Mesothelial cell of epicardium (in vitro differentiated cells): Measurements from ENCODE around the gene KLF11. TPM values are rescaled to one million over a fixed set of nuclear protein-coding genes. Genes with fewer than 3 reads are reported as not detected.

Source experiments
- DNase-seq, 2 experiments: peaks; one replicate each; pipeline ENCODE4 v3.0.0; 2021; ENCODE audit warnings: low spot score in 2 of 2; ENCODE audit not compliant: unreplicated experiment in 2 of 2
- H3K27ac Mint-ChIP-seq: 2 replicates; pipeline ENCODE4 v1.8.0; 2021; ENCODE audit warnings: mixed read lengths
- H3K27me3 Mint-ChIP-seq: 2 replicates; pipeline ENCODE4 v1.8.0; 2021; ENCODE audit warnings: low read depth, mixed read lengths
- H3K36me3 Mint-ChIP-seq: 2 replicates; pipeline ENCODE4 v1.8.0; 2021; ENCODE audit warnings: mixed read lengths
- H3K4me1 Mint-ChIP-seq: 2 replicates; pipeline ENCODE4 v1.8.0; 2021; ENCODE audit warnings: mixed read lengths
- H3K4me3 Mint-ChIP-seq: 2 replicates; pipeline ENCODE4 v1.8.0; 2021; ENCODE audit warnings: mild to moderate bottlenecking, moderate library complexity, mixed read lengths
- H3K9me3 Mint-ChIP-seq: 2 replicates; pipeline ENCODE4 v1.8.0; 2021; ENCODE audit warnings: mixed read lengths
- total RNA-seq: library from RNA; stranded (reverse); gene quantifications from 3 replicates; pipeline ENCODE4 v1.2.1, GENCODE V29; 2021
- TF ChIP-seq, protein P1 (sequence below): fragments of 200-600 bp; sonication (generic); IDR thresholded peaks from one replicate; pipeline ENCODE4 v1.5.0; 2021; ENCODE audit warnings: antibody characterized with exemption; ENCODE audit not compliant: unreplicated experiment

KLF11 gene
- total RNA-seq, 1 donor from 2014 or later: 15.8 TPM

DNA sequence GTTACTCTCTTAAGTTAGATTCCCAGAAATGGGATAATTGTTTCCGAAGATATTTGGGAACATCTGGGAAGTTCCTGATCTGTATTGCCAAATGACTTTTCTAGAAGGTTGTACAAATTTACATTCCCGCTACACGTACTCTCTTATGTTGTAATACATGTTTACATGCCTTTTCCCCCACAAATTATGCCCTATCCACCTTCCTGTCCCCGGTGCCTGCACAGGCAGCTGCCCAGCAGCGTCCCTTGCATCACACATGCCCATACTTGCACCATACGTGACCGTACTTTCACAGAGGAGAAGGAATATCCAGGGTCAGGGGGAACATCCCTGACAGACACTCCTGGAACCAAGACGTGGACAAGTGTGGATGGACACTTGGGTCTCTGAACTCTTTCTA is 24.2 kb upstream of the KLF11 start:
- Mint-ChIP-seq H3K9me3 (peaks cover 4% of the 10 kb centered on the region), H3K4me1 (peaks cover 1% of the 10 kb centered on the region), H3K27ac (no peak overlapping the region), H3K36me3 (no peaks in the 10 kb centered on the region), H3K27me3 (peaks cover 2% of the 10 kb centered on the region), H3K4me3 (no peak overlapping the region)
- DNase-seq: no peak
- TF ChIP-seq, protein P1, sequence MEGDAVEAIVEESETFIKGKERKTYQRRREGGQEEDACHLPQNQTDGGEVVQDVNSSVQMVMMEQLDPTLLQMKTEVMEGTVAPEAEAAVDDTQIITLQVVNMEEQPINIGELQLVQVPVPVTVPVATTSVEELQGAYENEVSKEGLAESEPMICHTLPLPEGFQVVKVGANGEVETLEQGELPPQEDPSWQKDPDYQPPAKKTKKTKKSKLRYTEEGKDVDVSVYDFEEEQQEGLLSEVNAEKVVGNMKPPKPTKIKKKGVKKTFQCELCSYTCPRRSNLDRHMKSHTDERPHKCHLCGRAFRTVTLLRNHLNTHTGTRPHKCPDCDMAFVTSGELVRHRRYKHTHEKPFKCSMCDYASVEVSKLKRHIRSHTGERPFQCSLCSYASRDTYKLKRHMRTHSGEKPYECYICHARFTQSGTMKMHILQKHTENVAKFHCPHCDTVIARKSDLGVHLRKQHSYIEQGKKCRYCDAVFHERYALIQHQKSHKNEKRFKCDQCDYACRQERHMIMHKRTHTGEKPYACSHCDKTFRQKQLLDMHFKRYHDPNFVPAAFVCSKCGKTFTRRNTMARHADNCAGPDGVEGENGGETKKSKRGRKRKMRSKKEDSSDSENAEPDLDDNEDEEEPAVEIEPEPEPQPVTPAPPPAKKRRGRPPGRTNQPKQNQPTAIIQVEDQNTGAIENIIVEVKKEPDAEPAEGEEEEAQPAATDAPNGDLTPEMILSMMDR: no peak

DNA sequence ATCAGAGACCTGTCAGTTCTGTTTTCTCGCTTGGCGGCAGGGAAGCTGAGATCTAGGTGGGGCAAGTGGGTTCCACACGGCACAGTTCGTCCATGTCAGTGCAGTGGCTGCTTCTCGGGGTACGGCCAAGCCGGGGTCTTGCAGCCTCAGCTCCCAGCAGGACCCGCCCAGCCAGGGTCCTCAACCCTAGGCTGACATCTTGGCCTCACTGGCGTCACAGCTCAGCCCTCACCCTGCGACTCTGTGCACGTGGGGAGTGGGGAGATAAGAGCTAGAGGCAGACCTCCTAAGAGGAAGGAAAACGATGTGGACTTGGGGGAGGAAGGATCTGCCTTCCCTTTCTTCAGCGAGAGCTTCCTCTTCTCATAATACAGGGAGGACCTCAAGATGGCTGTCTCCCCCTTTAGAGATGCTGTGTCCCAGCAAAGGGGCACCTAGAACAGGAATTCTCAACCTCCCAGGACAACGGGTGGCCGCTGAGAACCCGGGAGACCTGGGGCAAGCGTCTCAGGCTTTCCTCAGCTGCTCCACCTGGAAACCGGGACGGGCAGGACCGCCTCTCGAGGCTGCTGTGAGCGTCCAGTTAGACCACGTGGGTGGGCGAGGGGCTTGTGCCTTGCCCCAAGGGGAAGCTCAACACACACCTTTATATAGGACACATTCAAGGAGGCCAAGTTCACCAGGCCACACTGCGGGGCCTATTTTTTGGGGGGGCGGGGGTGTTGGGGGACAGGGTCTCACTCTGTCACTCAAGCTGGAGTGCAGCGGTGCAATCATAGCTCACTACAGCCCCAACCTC is 23.5 kb upstream of the KLF11 start:
- H3K4me1 Mint-ChIP-seq: peaks cover 1% of the 10 kb centered on the region

DNA sequence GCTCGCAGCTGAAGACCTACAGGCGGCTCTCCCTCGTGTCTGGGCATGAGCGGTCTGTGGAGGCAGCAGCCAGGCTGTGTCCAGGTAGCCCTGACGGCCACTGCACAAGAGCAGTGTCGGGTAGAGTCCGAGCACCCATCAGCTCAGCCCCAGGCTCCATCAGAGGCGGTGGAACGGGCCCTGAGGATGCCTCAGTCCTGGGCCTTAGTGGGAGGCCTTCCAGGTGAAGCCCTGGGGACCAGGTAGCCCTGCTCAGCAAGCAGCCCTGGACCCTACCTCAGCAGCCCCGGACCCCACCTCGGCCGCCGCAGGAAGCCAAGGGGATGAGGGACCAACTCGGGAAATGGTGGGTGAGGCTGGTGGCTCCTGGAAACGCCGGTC is 21.3 kb upstream of the KLF11 start:
- TF ChIP-seq, protein P1: no peak
- no peak overlapping the region for H3K4me3 Mint-ChIP-seq
- H3K4me1 Mint-ChIP-seq: peaks cover 1% of the 10 kb centered on the region
- H3K27ac Mint-ChIP-seq: no peak overlapping the region
- H3K36me3 Mint-ChIP-seq: no peaks in the 10 kb centered on the region
- peaks cover 4% of the 10 kb centered on the region for H3K9me3 Mint-ChIP-seq
- no peaks in the 10 kb centered on the region for H3K27me3 Mint-ChIP-seq
- DNase-seq: no peak

More for the DNA sequence above, 23.5 kb upstream of the KLF11 start:
- H3K4me3 Mint-ChIP-seq: no peak overlapping the region
- H3K27ac Mint-ChIP-seq: no peak overlapping the region
- DNase-seq: no peak
- H3K9me3 Mint-ChIP-seq: peaks cover 4% of the 10 kb centered on the region
- no peaks in the 10 kb centered on the region for H3K36me3 Mint-ChIP-seq
- TF ChIP-seq, protein P1: no peak
- H3K27me3 Mint-ChIP-seq: peaks cover 2% of the 10 kb centered on the region

DNA sequence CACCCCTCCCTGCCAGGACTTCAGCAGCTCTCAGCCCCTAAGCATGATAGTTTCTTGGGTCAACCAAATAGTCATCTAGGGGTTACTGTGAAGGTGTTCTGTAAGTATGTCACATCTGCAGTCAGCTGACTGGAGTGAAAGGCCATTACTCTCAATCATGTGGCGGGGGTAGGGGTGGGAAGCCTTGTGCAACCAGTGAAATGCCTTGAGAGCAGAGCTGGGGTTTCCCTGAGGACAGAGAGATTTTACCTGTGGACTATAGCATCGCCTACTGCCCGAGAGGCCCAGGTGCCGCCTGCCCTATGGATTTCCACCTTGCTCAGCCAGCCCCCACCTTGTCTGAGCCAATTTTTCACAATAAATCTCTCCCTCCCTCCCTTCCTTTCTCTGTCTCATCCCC is 20.9 kb upstream of the KLF11 start:
- H3K9me3 Mint-ChIP-seq: peaks cover 2% of the 10 kb centered on the region
- peaks cover 1% of the 10 kb centered on the region for H3K4me1 Mint-ChIP-seq
- TF ChIP-seq, protein P1: no peak
- DNase-seq: no peak
- no peaks in the 10 kb centered on the region for H3K36me3 Mint-ChIP-seq
- H3K27ac Mint-ChIP-seq: no peak overlapping the region
- H3K4me3 Mint-ChIP-seq: no peak overlapping the region
- H3K27me3 Mint-ChIP-seq: no peaks in the 10 kb centered on the region

DNA sequence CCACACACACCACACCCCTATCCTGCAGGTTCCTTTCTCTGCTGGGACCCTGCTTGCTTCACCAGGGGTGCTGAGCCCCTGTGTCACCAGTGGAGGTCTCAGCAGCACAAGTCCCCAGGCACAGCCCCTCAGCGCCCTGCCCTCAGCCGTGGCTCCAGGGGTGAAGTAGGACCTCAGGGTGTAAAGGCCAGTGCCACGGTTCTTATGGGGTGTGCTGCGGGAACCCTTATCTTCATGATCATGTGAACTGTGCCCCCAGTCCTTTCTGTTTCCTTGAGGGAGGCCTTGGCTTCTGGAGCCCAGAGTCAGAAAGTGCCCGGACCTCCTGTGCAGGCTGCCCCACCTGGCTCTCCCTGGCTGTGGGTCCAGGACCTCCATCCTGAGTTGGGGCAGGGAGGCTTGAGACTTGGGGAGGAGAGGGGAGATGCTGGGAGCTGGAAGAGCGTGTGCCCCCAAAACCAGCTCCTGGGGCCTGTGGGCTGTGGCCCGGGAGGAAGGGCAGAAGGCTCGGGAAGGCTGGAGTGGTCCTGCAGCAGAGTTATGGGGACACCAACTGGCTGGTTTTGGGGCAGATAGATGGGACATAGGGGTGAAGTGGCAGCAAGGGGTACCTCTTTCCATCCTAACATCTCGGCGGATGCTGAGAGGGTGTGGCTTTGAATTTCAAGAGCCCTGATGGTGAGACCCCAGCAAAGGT is 20.2 kb upstream of the KLF11 start:
- H3K27ac Mint-ChIP-seq: no peak overlapping the region
- no peak for DNase-seq
- H3K4me1 Mint-ChIP-seq: peaks cover 1% of the 10 kb centered on the region
- H3K27me3 Mint-ChIP-seq: no peaks in the 10 kb centered on the region
- TF ChIP-seq, protein P1: no peak
- no peaks in the 10 kb centered on the region for H3K36me3 Mint-ChIP-seq
- H3K4me3 Mint-ChIP-seq: no peak overlapping the region
- H3K9me3 Mint-ChIP-seq: no peaks in the 10 kb centered on the region
